H9 (cell line): ENCODE measurements around the gene GAK. TPM values are rescaled to one million over a fixed set of nuclear protein-coding genes. Genes with fewer than 3 reads are reported as not detected.

Experiments
- DNase-seq: peaks from one replicate; pipeline ENCODE4 v3.0.0-alpha.2; 2017
- H2AFZ ChIP-seq: one replicate; pipeline ENCODE4 v1.6.1; 2013; ENCODE audit warnings: mild to moderate bottlenecking, low read length, control low read depth, moderate library complexity
- H2AK5ac ChIP-seq: 2 replicates; pipeline ENCODE4 v1.6.1; 2013; ENCODE audit warnings: low read length, control low read depth, mixed read lengths; ENCODE audit not compliant: insufficient read length
- H2BK120ac ChIP-seq: one replicate; pipeline ENCODE4 v1.6.1; 2013; ENCODE audit warnings: low read depth, mild to moderate bottlenecking, low read length, control low read depth, inconsistent platforms; ENCODE audit not compliant: poor library complexity, severe bottlenecking
- H2BK12ac ChIP-seq: 2 replicates; pipeline ENCODE4 v1.6.1; 2013; ENCODE audit warnings: low read length, control low read depth, mixed read lengths, low read depth; ENCODE audit not compliant: insufficient read length
- H2BK15ac ChIP-seq: 2 replicates; pipeline ENCODE4 v1.6.1; 2013; ENCODE audit warnings: low read depth, low read length, control low read depth
- H2BK20ac ChIP-seq: one replicate; pipeline ENCODE4 v1.6.1; 2013; ENCODE audit warnings: low read depth, mild to moderate bottlenecking, low read length, control low read depth, inconsistent platforms; ENCODE audit not compliant: poor library complexity, severe bottlenecking
- H2BK5ac ChIP-seq: 2 replicates; pipeline ENCODE4 v1.6.1; 2013; ENCODE audit warnings: low read length, control low read depth, mixed read lengths; ENCODE audit not compliant: insufficient read length
- H3K14ac ChIP-seq: 2 replicates; pipeline ENCODE4 v1.6.1; 2013; ENCODE audit warnings: low read length, control low read depth; ENCODE audit not compliant: insufficient read depth
- H3K18ac ChIP-seq: 2 replicates; pipeline ENCODE4 v1.6.1; 2013; ENCODE audit warnings: low read depth, mild to moderate bottlenecking, mixed read lengths, low read length, control low read depth; ENCODE audit not compliant: insufficient read length
- H3K23ac ChIP-seq: 2 replicates; pipeline ENCODE4 v1.6.1; 2013; ENCODE audit warnings: low read length, control low read depth, mixed read lengths, low read depth; ENCODE audit not compliant: insufficient read length
- H3K23me2 ChIP-seq: 2 replicates; pipeline ENCODE4 v1.6.1; 2013; ENCODE audit warnings: low read depth, mild to moderate bottlenecking, mixed read lengths, low read length, control low read depth; ENCODE audit not compliant: insufficient read length, poor library complexity, severe bottlenecking
- H3K27ac ChIP-seq: 2 replicates; pipeline ENCODE4 v1.5.1; 2013; ENCODE audit warnings: low read length, control low read depth, mixed read lengths, low read depth; ENCODE audit not compliant: insufficient read length
- H3K27me3 ChIP-seq: 2 replicates; pipeline ENCODE4 v1.6.1; 2013; ENCODE audit warnings: low read length, control low read depth, inconsistent platforms; ENCODE audit not compliant: insufficient read depth
- H3K4ac ChIP-seq: 2 replicates; pipeline ENCODE4 v1.6.1; 2013; ENCODE audit warnings: low read depth, mild to moderate bottlenecking, control low read depth, inconsistent platforms, low read length, moderate library complexity
- H3K4me1 ChIP-seq: 2 replicates; pipeline ENCODE4 v1.6.1; 2013; ENCODE audit warnings: low read length, control low read depth, inconsistent platforms; ENCODE audit not compliant: insufficient read depth
- H3K4me2 ChIP-seq: 2 replicates; pipeline ENCODE4 v1.6.1; 2013; ENCODE audit warnings: low read length, control low read depth, mixed read lengths; ENCODE audit not compliant: insufficient read length, insufficient read depth
- H3K56ac ChIP-seq: 2 replicates; pipeline ENCODE4 v1.6.1; 2013; ENCODE audit warnings: low read depth, mild to moderate bottlenecking, mixed read lengths, low read length, control low read depth; ENCODE audit not compliant: insufficient read length
- H3K79me1 ChIP-seq: 2 replicates; pipeline ENCODE4 v1.6.1; 2013; ENCODE audit warnings: low read depth, mild to moderate bottlenecking, moderate library complexity, low read length, control low read depth, inconsistent platforms; ENCODE audit not compliant: insufficient read depth, poor library complexity, severe bottlenecking
- H3K79me2 ChIP-seq: 2 replicates; pipeline ENCODE4 v1.6.1; 2013; ENCODE audit warnings: low read length, control low read depth, inconsistent platforms; ENCODE audit not compliant: insufficient read depth
- H3K9ac ChIP-seq: 2 replicates; pipeline ENCODE4 v1.6.1; 2013; ENCODE audit warnings: low read length, control low read depth, mixed read lengths; ENCODE audit not compliant: insufficient read length; ENCODE audit errors: extremely low read depth
- H3K9me3 ChIP-seq: one replicate; pipeline ENCODE4 v1.6.1; 2013; ENCODE audit warnings: low read depth, low read length, inconsistent platforms; ENCODE audit not compliant: control insufficient read depth
- H3T11ph ChIP-seq: one replicate; pipeline ENCODE4 v1.6.1; 2013; ENCODE audit warnings: mild to moderate bottlenecking, low read length, control low read depth, inconsistent platforms
- H4K20me1 ChIP-seq: one replicate; pipeline ENCODE4 v1.6.1; 2013; ENCODE audit not compliant: control insufficient read depth, insufficient read length, insufficient read depth
- H4K5ac ChIP-seq: 2 replicates; pipeline ENCODE4 v1.6.1; 2013; ENCODE audit warnings: low read depth, mild to moderate bottlenecking, mixed read lengths, low read length, control low read depth; ENCODE audit not compliant: insufficient read length
- H4K8ac ChIP-seq: replicated peaks from 2 replicates; pipeline ENCODE4 v1.6.1; 2013; ENCODE audit warnings: low read length, control low read depth, mixed read lengths, low read depth; ENCODE audit not compliant: insufficient read length
- H4K91ac ChIP-seq: 2 replicates; pipeline ENCODE4 v1.6.1; 2013; ENCODE audit warnings: low read depth, mild to moderate bottlenecking, moderate library complexity, mixed read lengths, low read length, control low read depth; ENCODE audit not compliant: insufficient read length
- H3K27ac Mint-ChIP-seq, 3 experiments: 2 replicates in 2 of 3; 3 replicates in 1 of 3; pipeline ENCODE4 v1.8.0; 2020 to 2021; ENCODE audit warnings: mixed read lengths in 3 of 3, mild to moderate bottlenecking in 1 of 3, moderate library complexity in 1 of 3
- H3K27me3 Mint-ChIP-seq: 2 replicates; pipeline ENCODE4 v1.8.0; 2021; ENCODE audit warnings: low read depth, mild to moderate bottlenecking, moderate library complexity, mixed read lengths
- H3K36me3 Mint-ChIP-seq, 3 experiments: 2 replicates in 2 of 3; 3 replicates in 1 of 3; pipeline ENCODE4 v1.8.0; 2020 to 2021; ENCODE audit warnings: low read depth in 3 of 3, mixed read lengths in 3 of 3; ENCODE audit not compliant: insufficient read depth in 1 of 3
- H3K4me1 Mint-ChIP-seq, 2 experiments: 2 replicates each; pipeline ENCODE4 v1.8.0; 2020; ENCODE audit warnings: mixed read lengths in 2 of 2
- H3K4me3 Mint-ChIP-seq, 2 experiments: 2 replicates in 1 of 2; 3 replicates in 1 of 2; pipeline ENCODE4 v1.8.0; 2020 to 2021; ENCODE audit warnings: mild to moderate bottlenecking in 2 of 2, mixed read lengths in 2 of 2, moderate library complexity in 1 of 2
- H3K9me3 Mint-ChIP-seq, 2 experiments: 2 replicates in 1 of 2; 3 replicates in 1 of 2; pipeline ENCODE4 v1.8.0; 2020; ENCODE audit warnings: mild to moderate bottlenecking in 2 of 2, mixed read lengths in 2 of 2, moderate library complexity in 1 of 2
- WGBS: extraction: QIAGEN DNeasy Blood & Tissue Kit; methylation state at CpG from one replicate; pipeline ENCODE4 v1.1.7; 2013; ENCODE audit warnings: missing lambda C conversion rate, low lambda C conversion rate, mixed read lengths; ENCODE audit not compliant: insufficient read length; ENCODE audit errors: extremely low coverage; 5-methylcytosine and 5-hydroxymethylcytosine counted together
- total RNA-seq: library from RNA; stranded (reverse); gene quantifications from 2 replicates; pipeline ENCODE4 v1.2.1, GENCODE V29; 2021
- TF ChIP-seq, protein P1 (sequence below): fragments of 200-600 bp; sonication (generic); conservative IDR thresholded peaks from 3 replicates; pipeline ENCODE4 v1.8.0; 2021; ENCODE audit warnings: antibody characterized with exemption, mild to moderate bottlenecking

Gene GAK
- total RNA-seq, 1 experiment from 2014 or later: 80.7 TPM

DNA sequence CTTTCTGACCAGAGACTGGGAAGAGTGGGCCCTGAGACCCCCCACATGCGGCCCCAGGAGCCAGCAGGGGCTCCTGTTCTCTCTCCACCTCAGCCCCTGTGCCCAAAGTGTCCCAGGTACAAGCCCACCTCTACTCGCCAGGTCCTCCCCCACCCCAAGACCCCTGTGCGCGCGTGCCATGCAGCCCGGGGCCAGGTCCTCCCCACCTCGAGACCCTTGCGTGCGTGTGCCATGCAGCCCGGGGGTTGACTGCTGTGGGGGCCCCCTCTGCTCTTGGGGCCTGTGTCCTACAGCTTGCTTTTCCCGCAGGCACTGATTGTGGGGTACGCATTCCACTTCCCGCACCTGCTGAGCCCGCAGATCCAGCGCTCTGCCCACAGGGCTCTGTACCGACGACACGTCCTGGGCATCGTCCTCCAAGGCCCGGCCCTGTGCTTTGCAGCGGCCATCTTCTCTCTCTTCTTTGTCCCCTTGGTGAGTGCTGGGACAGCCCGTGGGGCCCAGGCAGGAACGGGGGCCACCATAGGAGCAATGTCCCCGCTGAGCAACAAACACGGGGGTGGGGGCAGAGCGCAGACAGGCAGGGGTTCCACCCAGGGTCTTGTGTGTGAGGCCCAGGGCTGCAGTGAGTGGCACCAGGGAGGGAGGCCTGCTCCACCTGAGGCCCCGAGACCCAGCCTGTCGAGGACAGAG lies 20.9 kb upstream of the GAK start:
- TF ChIP-seq, protein P1, sequence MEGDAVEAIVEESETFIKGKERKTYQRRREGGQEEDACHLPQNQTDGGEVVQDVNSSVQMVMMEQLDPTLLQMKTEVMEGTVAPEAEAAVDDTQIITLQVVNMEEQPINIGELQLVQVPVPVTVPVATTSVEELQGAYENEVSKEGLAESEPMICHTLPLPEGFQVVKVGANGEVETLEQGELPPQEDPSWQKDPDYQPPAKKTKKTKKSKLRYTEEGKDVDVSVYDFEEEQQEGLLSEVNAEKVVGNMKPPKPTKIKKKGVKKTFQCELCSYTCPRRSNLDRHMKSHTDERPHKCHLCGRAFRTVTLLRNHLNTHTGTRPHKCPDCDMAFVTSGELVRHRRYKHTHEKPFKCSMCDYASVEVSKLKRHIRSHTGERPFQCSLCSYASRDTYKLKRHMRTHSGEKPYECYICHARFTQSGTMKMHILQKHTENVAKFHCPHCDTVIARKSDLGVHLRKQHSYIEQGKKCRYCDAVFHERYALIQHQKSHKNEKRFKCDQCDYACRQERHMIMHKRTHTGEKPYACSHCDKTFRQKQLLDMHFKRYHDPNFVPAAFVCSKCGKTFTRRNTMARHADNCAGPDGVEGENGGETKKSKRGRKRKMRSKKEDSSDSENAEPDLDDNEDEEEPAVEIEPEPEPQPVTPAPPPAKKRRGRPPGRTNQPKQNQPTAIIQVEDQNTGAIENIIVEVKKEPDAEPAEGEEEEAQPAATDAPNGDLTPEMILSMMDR: no peak
- Histone ChIP-seq H4K91ac (no peak overlapping the region), H3K27me3 (no peaks in the 10 kb centered on the region), H3K4me2 (no peak overlapping the region), H2BK5ac (no peak overlapping the region), H2BK12ac (no peak overlapping the region), H2AFZ (no peak overlapping the region), H3K18ac (no peak overlapping the region), H2BK15ac (no peak overlapping the region), H3T11ph (no peak overlapping the region), H4K20me1 (no peaks in the 10 kb centered on the region), H3K23me2 (no peaks in the 10 kb centered on the region), H3K14ac (no peak overlapping the region; the same call in 1 of the 2 replicates), H3K4me1 (no peaks in the 10 kb centered on the region), H2BK20ac (no peak overlapping the region), H3K9ac (no peak overlapping the region), H3K9me3 (no peaks in the 10 kb centered on the region), H3K79me1 (no peaks in the 10 kb centered on the region), H3K4ac (no peak overlapping the region), H2BK120ac (no peak overlapping the region), H3K27ac (no peak overlapping the region), H2AK5ac (no peak overlapping the region), H3K79me2 (no peaks in the 10 kb centered on the region), H3K23ac (no peak overlapping the region), H4K8ac (no peak overlapping the region), H4K5ac (no peak overlapping the region), H3K56ac (no peak overlapping the region)
- Mint-ChIP-seq H3K36me3 (no peaks in the 10 kb centered on the region; a peak in 1 of 7 replicates), H3K4me1 (peaks cover 2 to 7% of the 10 kb centered on the region in 2 experiments; a peak in 3 of 4 replicates), H3K27ac (no peak overlapping the region), H3K27me3 (no peaks in the 10 kb centered on the region), H3K4me3 (no peak overlapping the region), H3K9me3 (no peaks in the 10 kb centered on the region)
- WGBS: no CpG with 5 or more reads among the region's 28 CpGs
- DNase-seq: no peak
